Measurements from ENCODE around the gene DNM2. TPM values are rescaled to one million over a fixed set of nuclear protein-coding genes. Genes with fewer than 3 reads are reported as not detected.

Gene DNM2
- total and polyA plus RNA-seq, 2 of the 13 experiments (the other 11 are each of a cell fraction or from before 2014, with no cell fraction given): 41.7 to 59.8 TPM

GRCh38 chr19:10695401-10696398 lies 22.2 kb upstream of the DNM2 start (continued):
- TF ChIP-seq, protein P1, sequence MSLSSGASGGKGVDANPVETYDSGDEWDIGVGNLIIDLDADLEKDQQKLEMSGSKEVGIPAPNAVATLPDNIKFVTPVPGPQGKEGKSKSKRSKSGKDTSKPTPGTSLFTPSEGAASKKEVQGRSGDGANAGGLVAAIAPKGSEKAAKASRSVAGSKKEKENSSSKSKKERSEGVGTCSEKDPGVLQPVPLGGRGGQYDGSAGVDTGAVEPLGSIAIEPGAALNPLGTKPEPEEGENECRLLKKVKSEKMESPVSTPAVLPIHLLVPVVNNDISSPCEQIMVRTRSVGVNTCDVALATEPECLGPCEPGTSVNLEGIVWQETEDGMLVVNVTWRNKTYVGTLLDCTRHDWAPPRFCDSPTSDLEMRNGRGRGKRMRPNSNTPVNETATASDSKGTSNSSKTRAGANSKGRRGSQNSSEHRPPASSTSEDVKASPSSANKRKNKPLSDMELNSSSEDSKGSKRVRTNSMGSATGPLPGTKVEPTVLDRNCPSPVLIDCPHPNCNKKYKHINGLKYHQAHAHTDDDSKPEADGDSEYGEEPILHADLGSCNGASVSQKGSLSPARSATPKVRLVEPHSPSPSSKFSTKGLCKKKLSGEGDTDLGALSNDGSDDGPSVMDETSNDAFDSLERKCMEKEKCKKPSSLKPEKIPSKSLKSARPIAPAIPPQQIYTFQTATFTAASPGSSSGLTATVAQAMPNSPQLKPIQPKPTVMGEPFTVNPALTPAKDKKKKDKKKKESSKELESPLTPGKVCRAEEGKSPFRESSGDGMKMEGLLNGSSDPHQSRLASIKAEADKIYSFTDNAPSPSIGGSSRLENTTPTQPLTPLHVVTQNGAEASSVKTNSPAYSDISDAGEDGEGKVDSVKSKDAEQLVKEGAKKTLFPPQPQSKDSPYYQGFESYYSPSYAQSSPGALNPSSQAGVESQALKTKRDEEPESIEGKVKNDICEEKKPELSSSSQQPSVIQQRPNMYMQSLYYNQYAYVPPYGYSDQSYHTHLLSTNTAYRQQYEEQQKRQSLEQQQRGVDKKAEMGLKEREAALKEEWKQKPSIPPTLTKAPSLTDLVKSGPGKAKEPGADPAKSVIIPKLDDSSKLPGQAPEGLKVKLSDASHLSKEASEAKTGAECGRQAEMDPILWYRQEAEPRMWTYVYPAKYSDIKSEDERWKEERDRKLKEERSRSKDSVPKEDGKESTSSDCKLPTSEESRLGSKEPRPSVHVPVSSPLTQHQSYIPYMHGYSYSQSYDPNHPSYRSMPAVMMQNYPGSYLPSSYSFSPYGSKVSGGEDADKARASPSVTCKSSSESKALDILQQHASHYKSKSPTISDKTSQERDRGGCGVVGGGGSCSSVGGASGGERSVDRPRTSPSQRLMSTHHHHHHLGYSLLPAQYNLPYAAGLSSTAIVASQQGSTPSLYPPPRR (CRISPR knock-in tag; IDR thresholded peaks at IDR 0.05; ENCODE audit: borderline replicate concordance): peak; percentile 42; the same call in 1 of the 2 replicates
- TF ChIP-seq MLXIP (CRISPR knock-in tag; IDR thresholded peaks at IDR 0.05; ENCODE audit: borderline replicate concordance): 0 out of 2 replicates have a peak, but pooled peaks have one; percentile 61
- no peak for TF ChIP-seq TBX3 (IDR thresholded peaks at IDR 0.05; ENCODE audit: borderline replicate concordance)
- TF ChIP-seq NCOR1 (IDR thresholded peaks at IDR 0.05; ENCODE audit: borderline replicate concordance, low read length): no peak
- no peak for TF ChIP-seq ZNF180 (CRISPR knock-in tag; IDR thresholded peaks at IDR 0.05; ENCODE audit: borderline replicate concordance, low read depth)
- TF ChIP-seq, protein P2, sequence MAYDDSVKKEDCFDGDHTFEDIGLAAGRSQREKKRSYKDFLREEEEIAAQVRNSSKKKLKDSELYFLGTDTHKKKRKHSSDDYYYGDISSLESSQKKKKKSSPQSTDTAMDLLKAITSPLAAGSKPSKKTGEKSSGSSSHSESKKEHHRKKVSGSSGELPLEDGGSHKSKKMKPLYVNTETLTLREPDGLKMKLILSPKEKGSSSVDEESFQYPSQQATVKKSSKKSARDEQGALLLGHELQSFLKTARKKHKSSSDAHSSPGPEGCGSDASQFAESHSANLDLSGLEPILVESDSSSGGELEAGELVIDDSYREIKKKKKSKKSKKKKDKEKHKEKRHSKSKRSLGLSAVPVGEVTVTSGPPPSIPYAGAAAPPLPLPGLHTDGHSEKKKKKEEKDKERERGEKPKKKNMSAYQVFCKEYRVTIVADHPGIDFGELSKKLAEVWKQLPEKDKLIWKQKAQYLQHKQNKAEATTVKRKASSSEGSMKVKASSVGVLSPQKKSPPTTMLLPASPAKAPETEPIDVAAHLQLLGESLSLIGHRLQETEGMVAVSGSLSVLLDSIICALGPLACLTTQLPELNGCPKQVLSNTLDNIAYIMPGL (CRISPR knock-in tag; IDR thresholded peaks at IDR 0.05; ENCODE audit: borderline replicate concordance in 1 of 2, low read depth in 1 of 2): peak in 1 of 2 experiments; percentile 59; a peak in 1 of 4 replicates
- no peak for TF ChIP-seq SNRNP70 (IDR thresholded peaks at IDR 0.05; ENCODE audit: low read depth, low read length)
- TF ChIP-seq ZBTB4 (CRISPR knock-in tag; IDR thresholded peaks at IDR 0.05; ENCODE audit: borderline replicate concordance): peak; percentile 38; the same call in 1 of the 2 replicates
- peak; percentile 89 for TF ChIP-seq AGO1 (IDR thresholded peaks at IDR 0.05; ENCODE audit: low read depth, low read length, poor library complexity, severe bottlenecking)
- TF ChIP-seq, protein P3, sequence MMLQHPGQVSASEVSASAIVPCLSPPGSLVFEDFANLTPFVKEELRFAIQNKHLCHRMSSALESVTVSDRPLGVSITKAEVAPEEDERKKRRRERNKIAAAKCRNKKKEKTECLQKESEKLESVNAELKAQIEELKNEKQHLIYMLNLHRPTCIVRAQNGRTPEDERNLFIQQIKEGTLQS (CRISPR knock-in tag; IDR thresholded peaks at IDR 0.05): peak; percentile 77; the same call in 1 of the 2 replicates
- TF ChIP-seq ZKSCAN5 (CRISPR knock-in tag; IDR thresholded peaks at IDR 0.05): no peak

Data from HepG2 (cell line).